HCT116 (cell line): ENCODE measurements around the gene PCNT. TPM values are rescaled to one million over a fixed set of nuclear protein-coding genes. Genes with fewer than 3 reads are reported as not detected.

Source experiments
- ATAC-seq: fragments of 200-7000 bp; cut with Tn5 transposase; 2 replicates; pipeline ENCODE4 v1.9.1; 2020; ENCODE audit warnings: mild to moderate bottlenecking, moderate library complexity
- BruUV-seq: library from RNA; stranded (reverse); fragments of 400-500 nt; replicated peaks from 2 replicates; lab custom pipeline; 2021; lab: Mats Ljungman, UMichigan
- CTCF ChIA-PET: fragments of 300-600 bp; sonication (Branson Sonifier 250); formaldehyde crosslinking; loops from one replicate; lab custom pipeline; 2021; ENCODE audit warnings: antibody characterized with exemption; lab: Charles Lee
- POLR2A ChIA-PET: fragments of 300-600, 350-600 bp; sonication (Branson Sonifier 250); formaldehyde crosslinking; loops from one replicate; lab custom pipeline; 2021; ENCODE audit warnings: antibody characterized with exemption; lab: Charles Lee
- RAD21 ChIA-PET, 2 experiments: fragments of 300-600 bp; sonication (Branson Sonifier 250); formaldehyde crosslinking; loops; one replicate each; lab custom pipeline; 2023; ENCODE audit warnings: low total read pairs in 2 of 2; ENCODE audit not compliant: uncharacterized antibody in 2 of 2, unreplicated experiment in 2 of 2, low non-redundant PET in 1 of 2; lab: Charles Lee
- DNase-seq: peaks from one replicate; pipeline ENCODE4 v3.0.0-alpha.2; 2010; ENCODE audit warnings: low read depth, low spot score
- H2AFZ ChIP-seq: fragments of 200-600 bp; shearing (Covaris generic), sonication (generic); 2 replicates; pipeline ENCODE4 v1.6.1; 2017; ENCODE audit warnings: low read depth, mixed run types, mixed read lengths, antibody characterized with exemption, low read length; ENCODE audit not compliant: poor library complexity, severe bottlenecking
- H3K27ac ChIP-seq: 2 replicates; pipeline ENCODE4 v1.5.1; 2012; ENCODE audit warnings: low read depth, low read length
- H3K27me3 ChIP-seq: fragments of 200-600 bp; sonication (generic); 2 replicates; pipeline ENCODE4 v1.6.1; 2016; ENCODE audit warnings: mixed run types, low read length, mixed read lengths; ENCODE audit not compliant: insufficient read depth
- H3K36me3 ChIP-seq, 2 experiments: fragments of 200-500 bp in 1 of 2; fragments of 200-600 bp in 1 of 2; sonication (Bioruptor generic) in 1 of 2; sonication (generic) in 1 of 2; 2 replicates each; pipeline versions ENCODE4 v1.5.1 to v1.6.1; 2014 to 2016; ENCODE audit warnings: low read length in 2 of 2, inconsistent platforms in 1 of 2, mixed read lengths in 1 of 2, mixed run types in 1 of 2; ENCODE audit not compliant: insufficient read depth in 2 of 2, control insufficient read depth in 1 of 2
- H3K4me1 ChIP-seq, 2 experiments: fragments of 200-600 bp in 1 of 2; sonication (generic) in 1 of 2; 2 replicates each; pipeline versions ENCODE4 v1.5.1 to v1.6.1; 2012 to 2017; ENCODE audit warnings: low read length in 2 of 2, inconsistent platforms in 1 of 2, mild to moderate bottlenecking in 1 of 2, mixed read lengths in 1 of 2, mixed run types in 1 of 2, moderate library complexity in 1 of 2; ENCODE audit not compliant: insufficient read depth in 2 of 2, control insufficient read depth in 1 of 2
- H3K4me2 ChIP-seq: fragments of 200-600 bp; sonication (generic); 2 replicates; pipeline ENCODE4 v1.6.1; 2017; ENCODE audit warnings: mixed run types, low read length, mixed read lengths
- H3K4me3 ChIP-seq, 2 experiments: fragments of 200-600 bp in 1 of 2; sonication (generic) in 1 of 2; replicated peaks in 1 of 2; 2 replicates each; pipeline ENCODE4 v1.5.1; 2011 to 2016; ENCODE audit warnings: low read length in 2 of 2, control low read depth in 1 of 2, low read depth in 1 of 2, mild to moderate bottlenecking in 1 of 2, mixed read lengths in 1 of 2, mixed run types in 1 of 2
- H3K79me2 ChIP-seq: fragments of 200-600 bp; sonication (generic); 2 replicates; pipeline ENCODE4 v1.6.1; 2017; ENCODE audit warnings: mild to moderate bottlenecking, mixed run types, low read length, moderate library complexity, mixed read lengths; ENCODE audit not compliant: insufficient read depth
- H3K9ac ChIP-seq: fragments of 200-600 bp; sonication (generic); 2 replicates; pipeline ENCODE4 v1.6.1; 2016; ENCODE audit warnings: low read length, mixed read lengths
- H3K9me2 ChIP-seq: fragments of 200-600 bp; sonication (generic), shearing (Covaris generic); 2 replicates; pipeline ENCODE4 v1.6.1; 2017; ENCODE audit warnings: mixed run types, mild to moderate bottlenecking, moderate library complexity; ENCODE audit not compliant: insufficient read depth
- H3K9me3 ChIP-seq, 2 experiments: fragments of 200-500 bp in 1 of 2; fragments of 200-600 bp in 1 of 2; sonication (Bioruptor generic) in 1 of 2; sonication (generic) in 1 of 2; 2 replicates each; pipeline ENCODE4 v1.6.1; 2014 to 2017; ENCODE audit warnings: low read length in 2 of 2, mixed read lengths in 2 of 2, inconsistent platforms in 1 of 2, low read depth in 1 of 2, mild to moderate bottlenecking in 1 of 2, mixed run types in 1 of 2, moderate library complexity in 1 of 2; ENCODE audit not compliant: control insufficient read depth in 1 of 2, insufficient read depth in 1 of 2
- H4K20me1 ChIP-seq: fragments of 200-600 bp; sonication (generic), shearing (Covaris generic); 2 replicates; pipeline ENCODE4 v1.6.1; 2017; ENCODE audit warnings: mixed run types, mild to moderate bottlenecking, moderate library complexity; ENCODE audit not compliant: insufficient read depth
- CEBPB ChIP-seq: IDR thresholded peaks from 2 replicates; pipeline ENCODE4 v1.6.1; 2012; ENCODE audit warnings: low read depth
- EZH2phosphoT487 ChIP-seq: fragments of 200-600 bp; IDR thresholded peaks from 2 replicates; pipeline ENCODE4 v1.6.1; 2018; ENCODE audit warnings: antibody characterized with exemption, borderline replicate concordance
- SIN3A ChIP-seq: IDR thresholded peaks from 2 replicates; pipeline ENCODE4 v1.6.1; 2012; ENCODE audit warnings: low read depth
- SP1 ChIP-seq: IDR thresholded peaks from 2 replicates; pipeline ENCODE4 v1.6.1; 2012; ENCODE audit warnings: low read depth
- SRF ChIP-seq: IDR thresholded peaks from 2 replicates; pipeline ENCODE4 v1.6.1; 2012; ENCODE audit warnings: low read depth
- TCF7L2 ChIP-seq: IDR thresholded peaks from 2 replicates; pipeline ENCODE4 v1.7.0; 2011; ENCODE audit warnings: borderline replicate concordance, inconsistent platforms; ENCODE audit not compliant: insufficient read depth, insufficient read length; ENCODE audit errors: extremely low read depth
- ZNF274 ChIP-seq: fragments of 200-500 bp; sonication (Bioruptor generic); IDR thresholded peaks from 2 replicates; pipeline ENCODE4 v1.6.1; 2014; ENCODE audit warnings: mild to moderate bottlenecking, low read depth, low read length, inconsistent platforms
- intact Hi-C: fragments of 100-400 bp; cut with micrococcal nuclease; formaldehyde crosslinking; loops from 2 replicates; pipeline ENCODE4 v1.10.0; 2022
- total RNA-seq: library from RNA; stranded (reverse); gene quantifications from one replicate; pipeline ENCODE4 v1.2.1, GENCODE V29; 2021; ENCODE audit not compliant: unreplicated experiment
- TF ChIP-seq, protein P1 (sequence below): IDR thresholded peaks from 2 replicates; pipeline ENCODE4 v1.6.1; 2011; ENCODE audit warnings: mild to moderate bottlenecking, low read length, moderate library complexity; ENCODE audit not compliant: insufficient replicate concordance; ENCODE audit errors: extremely low read depth
- TF ChIP-seq, protein P2 (sequence below): IDR thresholded peaks from 2 replicates; pipeline ENCODE4 v1.6.1; 2012

Gene PCNT
- total RNA-seq, 1 experiment from 2014 or later, result 43.6 TPM

DNA sequence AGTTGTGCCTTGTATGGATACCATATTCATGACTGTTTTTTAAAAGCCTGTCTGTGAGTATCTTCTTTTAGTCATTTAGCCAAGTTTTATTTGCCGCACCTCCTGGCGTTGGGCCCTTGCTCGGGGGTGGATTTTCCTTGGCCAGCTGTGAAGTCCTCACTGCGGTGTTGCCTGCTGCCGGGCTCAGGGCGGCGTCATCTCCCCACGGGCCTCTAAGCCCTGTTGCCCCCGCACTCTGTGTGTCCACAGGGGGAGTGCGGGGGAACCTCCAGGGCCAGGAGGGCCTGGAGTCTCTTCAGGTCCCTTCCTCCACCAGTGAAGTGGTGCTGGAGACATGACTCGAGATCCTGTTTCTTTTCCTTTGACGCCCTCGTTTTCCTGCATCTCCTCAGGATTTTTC is 69.0 kb downstream of the PCNT start (continued):
- TF ChIP-seq SIN3A, result no peak
- TF ChIP-seq EZH2phosphoT487, result no peak
- TF ChIP-seq SRF, result no peak
- no peak for TF ChIP-seq TCF7L2

DNA sequence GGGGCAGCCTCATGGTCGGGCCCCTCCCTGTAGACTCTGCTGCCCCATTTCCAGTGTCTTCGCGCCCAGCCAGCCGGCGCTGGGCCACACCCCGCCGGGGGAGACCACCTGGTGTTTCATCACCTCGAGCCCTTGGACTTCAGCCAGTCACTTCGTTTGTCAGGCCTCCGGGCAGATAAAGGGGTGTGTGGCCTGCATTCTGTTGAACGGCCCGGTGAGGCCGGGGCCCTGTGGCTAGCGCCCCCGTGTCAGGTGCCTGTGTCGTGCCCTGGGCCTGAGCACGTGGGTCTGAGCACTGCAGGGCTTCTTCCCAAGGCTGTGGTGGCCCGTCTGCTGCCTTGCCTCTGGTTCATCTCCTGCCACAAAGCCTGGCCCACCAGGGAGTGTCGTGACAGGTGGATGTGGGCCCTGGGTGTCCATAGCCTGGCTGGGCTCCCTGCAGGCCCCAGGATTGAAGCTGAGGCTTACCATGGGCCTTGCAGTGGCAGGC is 69.5 kb downstream of the PCNT start:
- no peak overlapping the region for H3K4me2 ChIP-seq
- RAD21 ChIA-PET, result no interaction called here
- BruUV-seq, result no TSS peak
- CTCF ChIA-PET, result no interaction called here
- intact Hi-C loops, result no loop called here
- H3K9me3 ChIP-seq, result no peaks in the 10 kb centered on the region
- H3K79me2 ChIP-seq, result no peaks in the 10 kb centered on the region
- H3K9me2 ChIP-seq, result no peaks in the 10 kb centered on the region
- H2AFZ ChIP-seq, result no peak overlapping the region
- H3K9ac ChIP-seq, result no peak overlapping the region
- DNase-seq (no peak), ATAC-seq (no peak)
- H3K4me1 ChIP-seq, result no peaks in the 10 kb centered on the region
- H3K36me3 ChIP-seq, result peaks cover 7 to 14% of the 10 kb centered on the region in 2 experiments; a peak in 3 of 4 replicates
- TF ChIP-seq ZNF274 (no peak), SIN3A (no peak), CEBPB (no peak), SP1 (no peak)
- TF ChIP-seq, protein P1, sequence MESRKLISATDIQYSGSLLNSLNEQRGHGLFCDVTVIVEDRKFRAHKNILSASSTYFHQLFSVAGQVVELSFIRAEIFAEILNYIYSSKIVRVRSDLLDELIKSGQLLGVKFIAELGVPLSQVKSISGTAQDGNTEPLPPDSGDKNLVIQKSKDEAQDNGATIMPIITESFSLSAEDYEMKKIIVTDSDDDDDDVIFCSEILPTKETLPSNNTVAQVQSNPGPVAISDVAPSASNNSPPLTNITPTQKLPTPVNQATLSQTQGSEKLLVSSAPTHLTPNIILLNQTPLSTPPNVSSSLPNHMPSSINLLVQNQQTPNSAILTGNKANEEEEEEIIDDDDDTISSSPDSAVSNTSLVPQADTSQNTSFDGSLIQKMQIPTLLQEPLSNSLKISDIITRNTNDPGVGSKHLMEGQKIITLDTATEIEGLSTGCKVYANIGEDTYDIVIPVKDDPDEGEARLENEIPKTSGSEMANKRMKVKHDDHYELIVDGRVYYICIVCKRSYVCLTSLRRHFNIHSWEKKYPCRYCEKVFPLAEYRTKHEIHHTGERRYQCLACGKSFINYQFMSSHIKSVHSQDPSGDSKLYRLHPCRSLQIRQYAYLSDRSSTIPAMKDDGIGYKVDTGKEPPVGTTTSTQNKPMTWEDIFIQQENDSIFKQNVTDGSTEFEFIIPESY, result no peak
- TF ChIP-seq, protein P2, sequence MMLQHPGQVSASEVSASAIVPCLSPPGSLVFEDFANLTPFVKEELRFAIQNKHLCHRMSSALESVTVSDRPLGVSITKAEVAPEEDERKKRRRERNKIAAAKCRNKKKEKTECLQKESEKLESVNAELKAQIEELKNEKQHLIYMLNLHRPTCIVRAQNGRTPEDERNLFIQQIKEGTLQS, result no peak
- H4K20me1 ChIP-seq, result no peaks in the 10 kb centered on the region
- no peak overlapping the region for H3K27ac ChIP-seq
- no peak overlapping the region for H3K4me3 ChIP-seq
- no peaks in the 10 kb centered on the region for H3K27me3 ChIP-seq
- POLR2A ChIA-PET, result no interaction called here
